Left colon (tissue), 2 donors: ENCODE data around the gene DGUOK. TPM values are rescaled to one million over a fixed set of nuclear protein-coding genes. Genes with fewer than 3 reads are reported as not detected.

Source experiments
- ATAC-seq: fragments of 200-7000 bp; cut with Tn5 transposase; one replicate; pipeline ENCODE4 v1.9.1; 2020; ENCODE audit warnings: mild to moderate bottlenecking, moderate library complexity
- DNase-seq, 2 donors: peaks; one replicate each; pipeline ENCODE4 v3.0.0-alpha.2; 2020
- intact Hi-C, 2 donors: fragments of 100-400 bp; cut with DNase I in 1 of 2; cut with micrococcal nuclease in 1 of 2; formaldehyde crosslinking; loops; one replicate each; pipeline versions ENCODE4 v1.11.2 to v1.14.0; 2022; cut with DNase I, micrococcal nuclease
- total RNA-seq, 2 donors: library from RNA; stranded (reverse); fragmentation: NEBNext Ultra II Directional; extraction: Animal tissue kit (Norgen Biotek cat#: 25700); gene quantifications; one replicate each; pipeline ENCODE4 v1.2.1, GENCODE V29; 2021
- donor health status: DM: no; HTN: no; CAD: no.
- donor health status: DM: yes; HTN: yes; CAD: no.

DGUOK gene
- total RNA-seq, 2 donors from 2014 or later, result 47.4 to 52.6 TPM

- no peak for DNase-seq
- intact Hi-C loops, result no loop called here
- ATAC-seq, result no peak
Observed at GRCh38 chr2:73964223-73964622, 37.5 kb downstream of the DGUOK start.

GRCh38 chr2:73965053-73965452, 38.4 kb downstream of the DGUOK start:
- DNase-seq, result no peak
- intact Hi-C loops, result no loop called here
- no peak for ATAC-seq

- intact Hi-C loops, result no loop called here
- ATAC-seq, result no peak
- no peak for DNase-seq
Observed at GRCh38 chr2:73968357-73968937, 41.8 kb downstream of the DGUOK start.

GRCh38 chr2:73969356-73969755, 42.7 kb downstream of the DGUOK start:
- ATAC-seq (no peak), DNase-seq (no peak)
- intact Hi-C loops, result no loop called here

- intact Hi-C loops, result no loop called here
- ATAC-seq (no peak), DNase-seq (no peak)
Observed at GRCh38 chr2:73970141-73970803, 43.6 kb downstream of the DGUOK start.

GRCh38 chr2:73970850-73971471, 44.3 kb downstream of the DGUOK start:
- DNase-seq (peak; percentile 80 to 82), ATAC-seq (peak; percentile 88)
- intact Hi-C loops, result no loop called here

GRCh38 chr2:73971722-73972121, 45.0 kb downstream of the DGUOK start:
- peak; percentile 53 for ATAC-seq
- intact Hi-C loops, result no loop called here
- DNase-seq, result no peak

- intact Hi-C loops, result no loop called here
- DNase-seq (no peak), ATAC-seq (peak; percentile 15)
Observed at GRCh38 chr2:73972846-73973245, 46.2 kb downstream of the DGUOK start.

- intact Hi-C loops, result no loop called here
- ATAC-seq (no peak), DNase-seq (no peak)
Observed at GRCh38 chr2:73975731-73976130, 49.1 kb downstream of the DGUOK start.

GRCh38 chr2:73976803-73977202, 50.1 kb downstream of the DGUOK start:
- ATAC-seq, result no peak
- DNase-seq, result no peak
- intact Hi-C loops, result no loop called here

GRCh38 chr2:73977466-73977865, 50.8 kb downstream of the DGUOK start:
- DNase-seq (no peak), ATAC-seq (no peak)
- intact Hi-C loops, result no loop called here

GRCh38 chr2:73979021-73979420, 52.3 kb downstream of the DGUOK start:
- ATAC-seq (no peak), DNase-seq (no peak)
- intact Hi-C loops, result no loop called here

- ATAC-seq (no peak), DNase-seq (no peak)
- intact Hi-C loops, result loop anchor here in 1 of 2 donors (5.0 kb wide), 1 partner anchor 52 kb away; the partner anchor contains the start of gene DGUOK
Observed at GRCh38 chr2:73979686-73980085, 53.0 kb downstream of the DGUOK start.

GRCh38 chr2:73980566-73980965, 53.9 kb downstream of the DGUOK start:
- peak; percentile 10 for ATAC-seq
- no peak for DNase-seq
- intact Hi-C loops, result loop anchor here in 1 of 2 donors (5.0 kb wide), 1 partner anchor 53 kb away; the partner anchor contains the start of gene DGUOK

- peak; percentile 14 for ATAC-seq
- peak; percentile 64 to 74 for DNase-seq
- intact Hi-C loops, result loop anchor here in 1 of 2 donors (5.0 kb wide), 1 partner anchor 54 kb away; the partner anchor contains the start of gene DGUOK
Observed at GRCh38 chr2:73981081-73982001, 54.7 kb downstream of the DGUOK start.

- ATAC-seq, result peak; percentile 6
- intact Hi-C loops, result loop anchor here in 1 of 2 donors (5.0 kb wide), 1 partner anchor 55 kb away; the partner anchor contains the start of gene DGUOK
- peak; percentile 45 to 53 for DNase-seq
Observed at GRCh38 chr2:73982140-73982617, 55.5 kb downstream of the DGUOK start.

- intact Hi-C loops, result loop anchor here in 1 of 2 donors (5.0 kb wide), 1 partner anchor 56 kb away; the partner anchor contains the start of gene DGUOK
- ATAC-seq (peak; percentile 78), DNase-seq (peak; percentile 97)
Observed at GRCh38 chr2:73983322-73984202, 56.9 kb downstream of the DGUOK start.
